Liver (tissue), 9 donors: ENCODE results near the gene WNT11. TPM values are rescaled to one million over a fixed set of nuclear protein-coding genes. Genes with fewer than 3 reads are reported as not detected.

ENCODE experiments used
- DNase-seq: peaks from one replicate; pipeline ENCODE4 v3.0.0-alpha.2; 2017; ENCODE audit warnings: low spot score
- H3K27ac ChIP-seq, 2 donors: one replicate each; pipeline ENCODE4 v1.7.0; 2013; ENCODE audit warnings: inconsistent platforms in 2 of 2, low read length in 2 of 2, control low read depth in 1 of 2, low read depth in 1 of 2, mild to moderate bottlenecking in 1 of 2
- H3K27me3 ChIP-seq, 4 donors: one replicate each; pipeline versions ENCODE4 v1.6.1 to v1.7.0; 2013; ENCODE audit warnings: low read length in 3 of 4, inconsistent platforms in 1 of 4, mild to moderate bottlenecking in 1 of 4, moderate library complexity in 1 of 4; ENCODE audit not compliant: control insufficient read depth in 4 of 4, insufficient read depth in 4 of 4
- H3K36me3 ChIP-seq, 4 donors: one replicate each; pipeline versions ENCODE4 v1.6.1 to v1.7.0; 2013; ENCODE audit warnings: low read length in 3 of 4, mild to moderate bottlenecking in 3 of 4, low read depth in 1 of 4, moderate library complexity in 1 of 4; ENCODE audit not compliant: control insufficient read depth in 4 of 4, insufficient read depth in 3 of 4
- H3K4me1 ChIP-seq, 4 donors: one replicate each; pipeline versions ENCODE4 v1.6.1 to v1.7.0; 2013; ENCODE audit warnings: low read length in 3 of 4, mild to moderate bottlenecking in 3 of 4, moderate library complexity in 1 of 4; ENCODE audit not compliant: control insufficient read depth in 4 of 4, insufficient read depth in 4 of 4
- H3K4me3 ChIP-seq, 3 donors: one replicate each; pipeline versions ENCODE4 v1.6.1 to v1.7.0; 2013; ENCODE audit warnings: low read length in 3 of 3, control low read depth in 1 of 3, low read depth in 1 of 3, mild to moderate bottlenecking in 1 of 3
- H3K9ac ChIP-seq, 2 donors: one replicate each; pipeline ENCODE4 v1.7.0; 2013; ENCODE audit warnings: low read length in 2 of 2, mild to moderate bottlenecking in 2 of 2, moderate library complexity in 2 of 2, control low read depth in 1 of 2, low read depth in 1 of 2
- H3K9me3 ChIP-seq, 4 donors: one replicate each; pipeline versions ENCODE4 v1.6.1 to v1.7.0; 2013; ENCODE audit warnings: low read length in 3 of 4; ENCODE audit not compliant: control insufficient read depth in 4 of 4
- ATF3 ChIP-seq: IDR thresholded peaks from 2 replicates; pipeline ENCODE4 v1.6.1; 2016; ENCODE audit warnings: antibody characterized with exemption
- FOXA1 ChIP-seq: IDR thresholded peaks from 2 replicates; pipeline ENCODE4 v1.6.1; 2016; ENCODE audit warnings: antibody characterized with exemption
- FOXA2 ChIP-seq: IDR thresholded peaks from 2 replicates; pipeline ENCODE4 v1.6.1; 2016; ENCODE audit warnings: antibody characterized with exemption
- GABPA ChIP-seq, 2 donors: IDR thresholded peaks in 1 of 2; conservative IDR thresholded peaks in 1 of 2; 2 replicates each; pipeline ENCODE4 v1.6.1; 2016; ENCODE audit warnings: antibody characterized with exemption in 2 of 2, mild to moderate bottlenecking in 1 of 2, moderate library complexity in 1 of 2
- HNF4A ChIP-seq, 2 donors: conservative IDR thresholded peaks; 2 replicates each; pipeline ENCODE4 v1.6.1; 2016; ENCODE audit warnings: antibody characterized with exemption in 2 of 2, mild to moderate bottlenecking in 2 of 2
- HNF4G ChIP-seq: IDR thresholded peaks from 2 replicates; pipeline ENCODE4 v1.6.1; 2016; ENCODE audit warnings: antibody characterized with exemption
- JUND ChIP-seq, 2 donors: IDR thresholded peaks; 2 replicates each; pipeline ENCODE4 v1.6.1; 2016; ENCODE audit warnings: antibody characterized with exemption in 2 of 2
- MAX ChIP-seq: IDR thresholded peaks from 2 replicates; pipeline ENCODE4 v1.6.1; 2016; ENCODE audit warnings: antibody characterized with exemption
- NR2F2 ChIP-seq: IDR thresholded peaks from 2 replicates; pipeline ENCODE4 v1.6.1; 2016; ENCODE audit warnings: antibody characterized with exemption
- RXRA ChIP-seq, 2 donors: IDR thresholded peaks; 2 replicates each; pipeline ENCODE4 v1.6.1; 2017 to 2018; ENCODE audit warnings: antibody characterized with exemption in 2 of 2, mild to moderate bottlenecking in 1 of 2
- SP1 ChIP-seq: IDR thresholded peaks from 2 replicates; pipeline ENCODE4 v1.6.1; 2018; ENCODE audit warnings: antibody characterized with exemption, mild to moderate bottlenecking
- TAF1 ChIP-seq: conservative IDR thresholded peaks from 2 replicates; pipeline ENCODE4 v1.6.1; 2016; ENCODE audit warnings: antibody characterized with exemption, mild to moderate bottlenecking
- YY1 ChIP-seq: IDR thresholded peaks from 2 replicates; pipeline ENCODE4 v1.6.1; 2016; ENCODE audit warnings: antibody characterized with exemption, mild to moderate bottlenecking
- WGBS: extraction: QIAGEN DNeasy Blood & Tissue Kit; methylation state at CpG from one replicate; pipeline ENCODE4 v1.1.7; 2013; 5-methylcytosine and 5-hydroxymethylcytosine counted together
- polyA plus RNA-seq, 2 donors: library from polyadenylated mRNA; stranded (reverse) in 1 of 2; unstranded in 1 of 2; fragments of 200-250 nt in 1 of 2; fragments of >200 nt in 1 of 2; fragmentation: Nextera tagmentation in 1 of 2; extraction: Ambion mirVana in 1 of 2; gene quantifications; one replicate each; pipeline versions ENCODE4 v1.2.1 to v1.2.3, GENCODE V29; 2013 to 2015
- total RNA-seq, 2 donors: library from RNA; depleted of rRNA; stranded (reverse); fragments of >200 nt; gene quantifications; one replicate each; pipeline ENCODE4 v1.2.3, GENCODE V29; 2014
- TF ChIP-seq, protein P1 (sequence below): fragments of 150-350 bp; IDR thresholded peaks from 2 replicates; pipeline ENCODE4 v1.5.1; 2017; ENCODE audit warnings: improper control_type of control experiment, low read depth, low read length; ENCODE audit not compliant: missing input control
- TF ChIP-seq, protein P2 (sequence below): IDR thresholded peaks from 2 replicates; pipeline ENCODE4 v1.6.1; 2016; ENCODE audit warnings: antibody characterized with exemption, mild to moderate bottlenecking
- donor health status: healthy.
- donor health status: healthy.
- donor health status: healthy.
- donor health status: healthy.
- donor health status: healthy.

Gene WNT11
- total and polyA plus RNA-seq, 4 donors, result 1.1 to 4.8 (median 2.5) TPM

DNA sequence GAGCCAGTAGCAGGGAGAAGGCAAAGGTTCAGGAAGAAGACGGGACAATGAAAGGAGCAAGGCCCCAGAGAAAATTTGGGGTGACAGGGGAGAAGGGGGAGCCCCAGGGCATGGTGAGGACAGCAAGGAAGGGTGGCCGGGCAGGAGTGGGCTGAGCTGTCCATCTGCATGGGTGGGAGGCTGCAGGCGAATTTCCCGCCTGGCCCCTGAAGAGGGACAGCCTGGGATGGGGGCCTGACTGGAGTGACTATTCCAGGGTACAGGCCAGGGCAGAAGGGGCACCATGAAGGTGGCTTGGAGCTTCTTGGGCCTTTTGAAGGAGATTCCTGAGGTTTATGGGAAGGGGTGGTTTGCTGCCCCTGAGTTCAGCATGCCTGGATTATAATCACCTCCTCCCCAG lies 56.2 kb downstream of the WNT11 start:
- no peaks in the 10 kb centered on the region for H3K9me3 ChIP-seq
- peaks cover 0 to 9% (median 5%) of the 10 kb centered on the region in 4 donors for H3K4me1 ChIP-seq
- WGBS, result 96% methylated on average over 4 of the region's 4 CpGs
- H3K27me3 ChIP-seq, result no peaks in the 10 kb centered on the region
- TF ChIP-seq FOXA2 (no peak), FOXA1 (no peak), SP1 (no peak), JUND (IDR thresholded peaks at IDR 0.05) (no peak), NR2F2 (no peak)
- TF ChIP-seq, protein P1, sequence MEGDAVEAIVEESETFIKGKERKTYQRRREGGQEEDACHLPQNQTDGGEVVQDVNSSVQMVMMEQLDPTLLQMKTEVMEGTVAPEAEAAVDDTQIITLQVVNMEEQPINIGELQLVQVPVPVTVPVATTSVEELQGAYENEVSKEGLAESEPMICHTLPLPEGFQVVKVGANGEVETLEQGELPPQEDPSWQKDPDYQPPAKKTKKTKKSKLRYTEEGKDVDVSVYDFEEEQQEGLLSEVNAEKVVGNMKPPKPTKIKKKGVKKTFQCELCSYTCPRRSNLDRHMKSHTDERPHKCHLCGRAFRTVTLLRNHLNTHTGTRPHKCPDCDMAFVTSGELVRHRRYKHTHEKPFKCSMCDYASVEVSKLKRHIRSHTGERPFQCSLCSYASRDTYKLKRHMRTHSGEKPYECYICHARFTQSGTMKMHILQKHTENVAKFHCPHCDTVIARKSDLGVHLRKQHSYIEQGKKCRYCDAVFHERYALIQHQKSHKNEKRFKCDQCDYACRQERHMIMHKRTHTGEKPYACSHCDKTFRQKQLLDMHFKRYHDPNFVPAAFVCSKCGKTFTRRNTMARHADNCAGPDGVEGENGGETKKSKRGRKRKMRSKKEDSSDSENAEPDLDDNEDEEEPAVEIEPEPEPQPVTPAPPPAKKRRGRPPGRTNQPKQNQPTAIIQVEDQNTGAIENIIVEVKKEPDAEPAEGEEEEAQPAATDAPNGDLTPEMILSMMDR, result no peak
- no peak overlapping the region for H3K27ac ChIP-seq
- H3K9ac ChIP-seq, result no peak overlapping the region
- no peak for DNase-seq
- no peaks in the 10 kb centered on the region for H3K36me3 ChIP-seq
- H3K4me3 ChIP-seq, result no peak overlapping the region

DNA sequence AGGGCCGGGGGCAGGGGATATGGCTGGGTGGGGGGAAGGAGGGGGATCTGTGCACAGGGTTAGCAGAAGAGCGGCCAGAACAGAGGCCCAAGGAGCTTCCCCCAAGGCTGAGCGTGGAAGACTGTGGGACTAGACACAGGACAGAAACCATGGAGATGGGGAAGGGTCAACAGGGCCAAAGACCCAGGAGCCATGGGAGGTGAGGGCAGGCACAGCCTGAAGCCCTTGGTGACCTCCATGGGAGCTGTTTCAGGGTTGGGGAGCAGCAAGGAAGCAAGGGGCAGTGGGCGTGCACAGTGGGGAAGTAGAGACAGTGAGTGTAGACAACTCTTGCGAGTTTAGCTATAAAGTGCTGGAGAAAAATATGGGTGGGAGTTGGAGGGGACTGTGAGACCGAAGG lies 56.6 kb downstream of the WNT11 start:
- H3K27ac ChIP-seq, result no peak overlapping the region

More for the DNA sequence above, 56.6 kb downstream of the WNT11 start:
- Histone ChIP-seq H3K9ac (no peak overlapping the region), H3K36me3 (no peaks in the 10 kb centered on the region), H3K4me1 (peaks cover 0 to 9% (median 5%) of the 10 kb centered on the region in 4 donors), H3K27me3 (no peaks in the 10 kb centered on the region), H3K9me3 (no peaks in the 10 kb centered on the region), H3K4me3 (no peak overlapping the region)
- TF ChIP-seq MAX (no peak), RXRA (IDR thresholded peaks at IDR 0.05) (no peak), HNF4G (no peak), FOXA2 (no peak), ATF3 (no peak), JUND (IDR thresholded peaks at IDR 0.05) (no peak), NR2F2 (no peak), TAF1 (no peak), YY1 (no peak), GABPA (IDR thresholded peaks at IDR 0.05 in 1 of 2, conservative IDR thresholded peaks at IDR 0.05 in 1 of 2) (no peak), SP1 (no peak), FOXA1 (no peak), HNF4A (conservative IDR thresholded peaks at IDR 0.05) (no peak)
- TF ChIP-seq, protein P1, result no peak
- TF ChIP-seq, protein P2, sequence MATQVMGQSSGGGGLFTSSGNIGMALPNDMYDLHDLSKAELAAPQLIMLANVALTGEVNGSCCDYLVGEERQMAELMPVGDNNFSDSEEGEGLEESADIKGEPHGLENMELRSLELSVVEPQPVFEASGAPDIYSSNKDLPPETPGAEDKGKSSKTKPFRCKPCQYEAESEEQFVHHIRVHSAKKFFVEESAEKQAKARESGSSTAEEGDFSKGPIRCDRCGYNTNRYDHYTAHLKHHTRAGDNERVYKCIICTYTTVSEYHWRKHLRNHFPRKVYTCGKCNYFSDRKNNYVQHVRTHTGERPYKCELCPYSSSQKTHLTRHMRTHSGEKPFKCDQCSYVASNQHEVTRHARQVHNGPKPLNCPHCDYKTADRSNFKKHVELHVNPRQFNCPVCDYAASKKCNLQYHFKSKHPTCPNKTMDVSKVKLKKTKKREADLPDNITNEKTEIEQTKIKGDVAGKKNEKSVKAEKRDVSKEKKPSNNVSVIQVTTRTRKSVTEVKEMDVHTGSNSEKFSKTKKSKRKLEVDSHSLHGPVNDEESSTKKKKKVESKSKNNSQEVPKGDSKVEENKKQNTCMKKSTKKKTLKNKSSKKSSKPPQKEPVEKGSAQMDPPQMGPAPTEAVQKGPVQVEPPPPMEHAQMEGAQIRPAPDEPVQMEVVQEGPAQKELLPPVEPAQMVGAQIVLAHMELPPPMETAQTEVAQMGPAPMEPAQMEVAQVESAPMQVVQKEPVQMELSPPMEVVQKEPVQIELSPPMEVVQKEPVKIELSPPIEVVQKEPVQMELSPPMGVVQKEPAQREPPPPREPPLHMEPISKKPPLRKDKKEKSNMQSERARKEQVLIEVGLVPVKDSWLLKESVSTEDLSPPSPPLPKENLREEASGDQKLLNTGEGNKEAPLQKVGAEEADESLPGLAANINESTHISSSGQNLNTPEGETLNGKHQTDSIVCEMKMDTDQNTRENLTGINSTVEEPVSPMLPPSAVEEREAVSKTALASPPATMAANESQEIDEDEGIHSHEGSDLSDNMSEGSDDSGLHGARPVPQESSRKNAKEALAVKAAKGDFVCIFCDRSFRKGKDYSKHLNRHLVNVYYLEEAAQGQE, result no peak
- DNase-seq, result no peak
- 94% methylated on average over 6 of the region's 6 CpGs for WGBS
